KMS-11 (cell line): ENCODE data around the gene CMC1.

Source experiments
- H2AFZ ChIP-seq: fragments of 200-600 bp; sonication (generic); 2 replicates; pipeline ENCODE4 v1.6.1; 2016; ENCODE audit warnings: antibody characterized with exemption, mixed run types, low read depth
- H3K27ac ChIP-seq: fragments of 200-600 bp; sonication (generic); 2 replicates; pipeline ENCODE4 v1.6.1; 2016; ENCODE audit warnings: mild to moderate bottlenecking, mixed run types
- H3K27me3 ChIP-seq: fragments of 200-600 bp; sonication (generic); 2 replicates; pipeline ENCODE4 v1.6.1; 2017; ENCODE audit warnings: mild to moderate bottlenecking, low read depth, mixed run types, moderate library complexity; ENCODE audit not compliant: insufficient read depth
- H3K36me3 ChIP-seq: fragments of 200-600 bp; sonication (generic); 2 replicates; pipeline ENCODE4 v1.6.1; 2017; ENCODE audit warnings: mild to moderate bottlenecking, mixed run types; ENCODE audit not compliant: insufficient read depth
- H3K4me1 ChIP-seq: fragments of 200-600 bp; sonication (generic); 2 replicates; pipeline ENCODE4 v1.6.1; 2016; ENCODE audit warnings: mild to moderate bottlenecking, low read depth, mixed run types; ENCODE audit not compliant: poor library complexity, severe bottlenecking
- H3K4me2 ChIP-seq: fragments of 200-600 bp; sonication (generic); 2 replicates; pipeline ENCODE4 v1.7.0; 2016; ENCODE audit warnings: mild to moderate bottlenecking, mixed run types
- H3K4me3 ChIP-seq: fragments of 200-600 bp; sonication (generic); IDR thresholded peaks from 2 replicates; pipeline ENCODE4 v1.6.1; 2017; ENCODE audit warnings: low read depth, low read length, mixed read lengths; ENCODE audit not compliant: insufficient read depth
- H3K79me2 ChIP-seq: fragments of 200-600 bp; sonication (generic); 2 replicates; pipeline ENCODE4 v1.6.1; 2016; ENCODE audit warnings: low read depth, mixed run types; ENCODE audit not compliant: insufficient read depth
- H3K9ac ChIP-seq: fragments of 200-600 bp; sonication (generic); 2 replicates; pipeline ENCODE4 v1.6.1; 2016; ENCODE audit warnings: mild to moderate bottlenecking, mixed run types
- H4K20me1 ChIP-seq: fragments of 200-600 bp; sonication (generic); 2 replicates; pipeline ENCODE4 v1.6.1; 2016; ENCODE audit warnings: mild to moderate bottlenecking, mixed run types; ENCODE audit not compliant: insufficient read depth
- TF ChIP-seq, protein P1 (sequence below): fragments of 200-600 bp; sonication (generic); conservative IDR thresholded peaks from 2 replicates; pipeline ENCODE4 v1.6.1; 2017; ENCODE audit warnings: low read depth, mild to moderate bottlenecking, antibody characterized with exemption, low read length, moderate library complexity, mixed read lengths

CMC1 gene

DNA sequence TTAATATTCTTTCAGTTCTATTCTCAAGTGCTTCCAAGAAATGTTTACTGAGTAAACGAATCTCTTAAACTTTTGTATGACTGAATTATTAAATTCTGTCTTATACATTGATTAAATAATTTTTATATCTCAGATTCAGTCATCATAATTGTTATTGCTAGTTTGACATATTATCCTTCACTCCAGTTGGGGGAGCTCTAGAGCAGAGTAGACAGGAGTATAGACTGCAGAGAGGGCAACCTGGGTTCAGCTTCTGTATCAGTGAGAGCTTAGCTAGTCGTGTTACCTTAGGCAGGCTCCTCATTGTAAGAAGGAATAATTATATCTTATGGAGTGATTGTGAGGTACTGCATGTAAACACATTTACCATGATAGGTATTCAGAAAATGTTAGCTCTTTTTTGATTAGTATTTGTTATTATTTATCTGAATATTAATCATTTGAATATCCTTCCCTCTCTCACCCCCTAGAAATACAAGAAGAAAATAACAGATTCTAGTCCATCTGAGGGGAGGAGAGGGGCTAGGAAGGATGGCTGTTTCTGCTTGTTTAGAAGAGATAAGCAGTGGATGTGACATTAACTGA, 76.1 kb downstream of the CMC1 start:
- no peaks in the 10 kb centered on the region for H3K27me3 ChIP-seq
- H3K27ac ChIP-seq, result no peak overlapping the region
- H4K20me1 ChIP-seq, result no peaks in the 10 kb centered on the region
- H3K4me3 ChIP-seq, result no peak overlapping the region
- no peaks in the 10 kb centered on the region for H3K79me2 ChIP-seq
- H3K9ac ChIP-seq, result no peak overlapping the region
- H3K4me2 ChIP-seq, result no peak overlapping the region
- TF ChIP-seq, protein P1, sequence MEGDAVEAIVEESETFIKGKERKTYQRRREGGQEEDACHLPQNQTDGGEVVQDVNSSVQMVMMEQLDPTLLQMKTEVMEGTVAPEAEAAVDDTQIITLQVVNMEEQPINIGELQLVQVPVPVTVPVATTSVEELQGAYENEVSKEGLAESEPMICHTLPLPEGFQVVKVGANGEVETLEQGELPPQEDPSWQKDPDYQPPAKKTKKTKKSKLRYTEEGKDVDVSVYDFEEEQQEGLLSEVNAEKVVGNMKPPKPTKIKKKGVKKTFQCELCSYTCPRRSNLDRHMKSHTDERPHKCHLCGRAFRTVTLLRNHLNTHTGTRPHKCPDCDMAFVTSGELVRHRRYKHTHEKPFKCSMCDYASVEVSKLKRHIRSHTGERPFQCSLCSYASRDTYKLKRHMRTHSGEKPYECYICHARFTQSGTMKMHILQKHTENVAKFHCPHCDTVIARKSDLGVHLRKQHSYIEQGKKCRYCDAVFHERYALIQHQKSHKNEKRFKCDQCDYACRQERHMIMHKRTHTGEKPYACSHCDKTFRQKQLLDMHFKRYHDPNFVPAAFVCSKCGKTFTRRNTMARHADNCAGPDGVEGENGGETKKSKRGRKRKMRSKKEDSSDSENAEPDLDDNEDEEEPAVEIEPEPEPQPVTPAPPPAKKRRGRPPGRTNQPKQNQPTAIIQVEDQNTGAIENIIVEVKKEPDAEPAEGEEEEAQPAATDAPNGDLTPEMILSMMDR, result peak; percentile 44
- no peaks in the 10 kb centered on the region for H3K36me3 ChIP-seq
- H3K4me1 ChIP-seq, result no peaks in the 10 kb centered on the region
- H2AFZ ChIP-seq, result no peak overlapping the region

DNA sequence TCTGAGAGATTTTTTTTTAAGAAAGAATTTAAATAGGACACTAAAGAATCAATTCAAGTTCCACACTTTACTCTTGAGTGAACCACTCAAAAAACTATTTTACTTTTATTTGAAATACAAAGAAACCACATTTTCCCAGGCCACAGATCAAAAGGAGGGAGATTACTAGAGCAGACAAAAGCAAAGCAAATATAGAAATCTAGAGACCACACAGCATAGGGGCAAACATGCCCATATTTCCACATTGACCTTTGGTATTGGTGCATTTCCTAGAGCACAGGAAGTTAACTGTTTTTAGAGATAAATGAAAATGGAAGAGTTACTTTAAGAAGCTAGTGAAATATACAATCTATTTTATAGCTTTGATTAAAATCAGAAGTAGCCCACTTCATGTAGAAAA, 79.6 kb downstream of the CMC1 start:
- no peak overlapping the region for H3K4me3 ChIP-seq
- TF ChIP-seq, protein P1, result no peak
- peaks cover 10% of the 10 kb centered on the region for H3K4me1 ChIP-seq
- no peak overlapping the region for H3K27ac ChIP-seq
- H4K20me1 ChIP-seq, result no peaks in the 10 kb centered on the region
- no peaks in the 10 kb centered on the region for H3K36me3 ChIP-seq
- no peaks in the 10 kb centered on the region for H3K27me3 ChIP-seq
- no peak overlapping the region for H2AFZ ChIP-seq
- no peak overlapping the region for H3K9ac ChIP-seq
- H3K4me2 ChIP-seq, result no peak overlapping the region
- H3K79me2 ChIP-seq, result no peaks in the 10 kb centered on the region

DNA sequence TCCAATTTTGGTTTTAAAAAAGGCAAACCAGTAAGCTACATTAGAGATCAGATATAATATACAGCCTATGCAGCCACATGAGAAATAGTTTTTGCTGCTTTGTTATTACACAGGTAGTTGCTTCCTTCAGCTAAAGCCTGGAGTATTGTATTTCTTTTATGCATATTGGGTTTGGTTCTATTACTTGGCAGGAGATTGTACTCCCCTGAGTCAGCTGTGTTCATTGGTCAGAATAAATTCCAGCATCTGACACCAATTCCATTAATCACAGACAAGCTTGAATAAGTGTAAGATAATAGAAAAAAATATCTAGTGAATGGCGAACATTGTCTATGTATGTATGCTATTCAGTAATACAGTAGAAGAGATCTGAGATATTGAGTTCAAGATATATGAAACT, 81.0 kb downstream of the CMC1 start:
- Histone ChIP-seq H3K36me3 (no peaks in the 10 kb centered on the region), H3K4me1 (peaks cover 25% of the 10 kb centered on the region)

DNA sequence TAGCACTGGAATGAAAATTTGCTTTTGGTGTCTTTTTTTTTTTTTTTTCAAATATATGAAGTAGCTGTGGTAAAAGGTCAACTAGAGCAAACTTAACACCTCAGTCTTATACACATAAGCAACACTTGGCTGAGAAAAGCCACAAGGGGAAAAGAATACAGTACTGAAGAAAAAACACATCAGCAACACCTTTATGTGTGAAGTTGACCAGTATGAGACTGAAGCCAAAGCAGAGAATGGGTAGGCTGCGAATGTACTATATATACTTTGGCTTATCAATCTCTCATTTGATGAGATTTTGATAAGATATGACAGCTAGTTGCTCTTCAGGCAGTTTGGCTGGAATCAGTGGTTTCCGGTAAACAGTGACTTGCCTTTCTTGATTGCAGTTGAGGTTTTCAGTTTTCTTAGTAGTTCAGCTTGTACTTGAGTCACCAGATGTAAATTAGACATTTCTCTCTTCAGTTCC, 85.1 kb downstream of the CMC1 start:
- peaks cover 45% of the 10 kb centered on the region for H3K4me1 ChIP-seq
- no peaks in the 10 kb centered on the region for H3K36me3 ChIP-seq
- no peaks in the 10 kb centered on the region for H3K27me3 ChIP-seq
- H2AFZ ChIP-seq, result no peak overlapping the region
- H4K20me1 ChIP-seq, result no peaks in the 10 kb centered on the region
- H3K79me2 ChIP-seq, result no peaks in the 10 kb centered on the region
- H3K4me3 ChIP-seq, result no peak overlapping the region
- TF ChIP-seq, protein P1, result no peak
- H3K9ac ChIP-seq, result no peak overlapping the region
- peak overlapping the region; percentile 71 for H3K27ac ChIP-seq
- peak overlapping the region; percentile 54 for H3K4me2 ChIP-seq

More for the DNA sequence above, 81.0 kb downstream of the CMC1 start:
- H3K27ac ChIP-seq, result no peak overlapping the region
- TF ChIP-seq, protein P1, result no peak
- H3K9ac ChIP-seq, result no peak overlapping the region
- H3K4me3 ChIP-seq, result no peak overlapping the region
- H4K20me1 ChIP-seq, result no peaks in the 10 kb centered on the region
- no peaks in the 10 kb centered on the region for H3K27me3 ChIP-seq
- H3K79me2 ChIP-seq, result no peaks in the 10 kb centered on the region
- no peak overlapping the region for H3K4me2 ChIP-seq
- no peak overlapping the region for H2AFZ ChIP-seq
